Stimulated activated memory B cell treated with anti-CD40 and anti-IgM and Interleukin-4, amounts not matched to agents 10 μg/mL and 1 μg/mL and 100 μg/mL, for 72 hours (primary cell): Measurements from ENCODE around the gene TFF1.
A peak's percentile ranks its signal among the peaks of the same experiment; 100 is the strongest.

Experiments used
- ATAC-seq: fragments of 150-1000 bp; cut with Tn5 transposase; 2 replicates; pipeline ENCODE4 v1.10.0; 2021
- H3K27ac Mint-ChIP-seq: one replicate; pipeline ENCODE4 v1.8.0; 2022; ENCODE audit warnings: mild to moderate bottlenecking, mixed read lengths
- H3K27me3 Mint-ChIP-seq: one replicate; pipeline ENCODE4 v1.8.0; 2022; ENCODE audit warnings: mixed read lengths
- H3K36me3 Mint-ChIP-seq: one replicate; pipeline ENCODE4 v1.8.0; 2022; ENCODE audit warnings: mixed read lengths
- H3K4me1 Mint-ChIP-seq: one replicate; pipeline ENCODE4 v1.8.0; 2022; ENCODE audit warnings: mixed read lengths
- H3K4me3 Mint-ChIP-seq: one replicate; pipeline ENCODE4 v1.8.0; 2022; ENCODE audit warnings: mild to moderate bottlenecking, moderate library complexity, mixed read lengths
- H3K9me3 Mint-ChIP-seq: one replicate; pipeline ENCODE4 v1.8.0; 2022; ENCODE audit warnings: mixed read lengths

The TFF1 gene

GRCh38 chr21:42379426-42380215 lies 13.3 kb upstream of the TFF1 start:
- Mint-ChIP-seq H3K4me1 (peaks cover 18% of the 10 kb centered on the region), H3K4me3 (no peak overlapping the region), H3K9me3 (peaks cover 12% of the 10 kb centered on the region), H3K27me3 (peaks cover 32% of the 10 kb centered on the region), H3K36me3 (no peaks in the 10 kb centered on the region), H3K27ac (no peak overlapping the region)
- ATAC-seq: peak; percentile 75

- Mint-ChIP-seq H3K27me3 (peaks cover 44% of the 10 kb centered on the region), H3K36me3 (no peaks in the 10 kb centered on the region), H3K4me3 (no peak overlapping the region), H3K4me1 (peaks cover 16% of the 10 kb centered on the region), H3K9me3 (peaks cover 12% of the 10 kb centered on the region), H3K27ac (no peak overlapping the region)
- no peak for ATAC-seq
Measured at GRCh38 chr21:42378418-42378817, 12.1 kb upstream of the TFF1 start.

- ATAC-seq: no peak
- H3K27me3 Mint-ChIP-seq: peaks cover 48% of the 10 kb centered on the region
- H3K36me3 Mint-ChIP-seq: no peaks in the 10 kb centered on the region
Measured at GRCh38 chr21:42377951-42378340, 11.6 kb upstream of the TFF1 start.

GRCh38 chr21:42377211-42377950 lies 11.0 kb upstream of the TFF1 start:
- Mint-ChIP-seq H3K27me3 (peaks cover 54% of the 10 kb centered on the region), H3K27ac (no peak overlapping the region), H3K4me1 (peaks cover 16% of the 10 kb centered on the region), H3K4me3 (no peak overlapping the region), H3K36me3 (no peaks in the 10 kb centered on the region), H3K9me3 (peaks cover 9% of the 10 kb centered on the region)
- no peak for ATAC-seq

More at GRCh38 chr21:42377951-42378340, 11.6 kb upstream of the TFF1 start:
- H3K4me1 Mint-ChIP-seq: peaks cover 16% of the 10 kb centered on the region
- H3K27ac Mint-ChIP-seq: no peak overlapping the region
- no peak overlapping the region for H3K4me3 Mint-ChIP-seq
- H3K9me3 Mint-ChIP-seq: peaks cover 12% of the 10 kb centered on the region

GRCh38 chr21:42376338-42376982 lies 10.1 kb upstream of the TFF1 start:
- Mint-ChIP-seq H3K9me3 (peaks cover 1% of the 10 kb centered on the region), H3K27ac (no peak overlapping the region), H3K4me3 (no peak overlapping the region), H3K36me3 (no peaks in the 10 kb centered on the region), H3K4me1 (peaks cover 16% of the 10 kb centered on the region), H3K27me3 (peaks cover 63% of the 10 kb centered on the region)
- no peak for ATAC-seq

- Mint-ChIP-seq H3K36me3 (no peaks in the 10 kb centered on the region), H3K27me3 (peaks cover 68% of the 10 kb centered on the region), H3K27ac (no peak overlapping the region), H3K4me1 (peaks cover 16% of the 10 kb centered on the region), H3K4me3 (no peak overlapping the region), H3K9me3 (no peaks in the 10 kb centered on the region)
- ATAC-seq: no peak
Measured at GRCh38 chr21:42375966-42376337, 9.6 kb upstream of the TFF1 start.

GRCh38 chr21:42375506-42375905 lies 9.2 kb upstream of the TFF1 start:
- peaks cover 16% of the 10 kb centered on the region for H3K4me1 Mint-ChIP-seq
- H3K36me3 Mint-ChIP-seq: no peaks in the 10 kb centered on the region
- H3K27me3 Mint-ChIP-seq: peaks cover 73% of the 10 kb centered on the region
- ATAC-seq: no peak
- no peak overlapping the region for H3K4me3 Mint-ChIP-seq
- H3K27ac Mint-ChIP-seq: peak overlapping the region; percentile 64
- no peaks in the 10 kb centered on the region for H3K9me3 Mint-ChIP-seq

- no peaks in the 10 kb centered on the region for H3K36me3 Mint-ChIP-seq
- peak overlapping the region; percentile 64 for H3K27ac Mint-ChIP-seq
- H3K4me3 Mint-ChIP-seq: no peak overlapping the region
- no peak for ATAC-seq
- H3K27me3 Mint-ChIP-seq: peaks cover 78% of the 10 kb centered on the region
- no peaks in the 10 kb centered on the region for H3K9me3 Mint-ChIP-seq
- H3K4me1 Mint-ChIP-seq: peaks cover 15% of the 10 kb centered on the region
Measured at GRCh38 chr21:42374864-42375499, 8.6 kb upstream of the TFF1 start.

- peaks cover 78% of the 10 kb centered on the region for H3K27me3 Mint-ChIP-seq
- H3K27ac Mint-ChIP-seq: no peak overlapping the region
- ATAC-seq: no peak
- no peak overlapping the region for H3K4me3 Mint-ChIP-seq
- no peaks in the 10 kb centered on the region for H3K9me3 Mint-ChIP-seq
- peaks cover 9% of the 10 kb centered on the region for H3K4me1 Mint-ChIP-seq
- H3K36me3 Mint-ChIP-seq: no peaks in the 10 kb centered on the region
Measured at GRCh38 chr21:42374457-42374856, 8.1 kb upstream of the TFF1 start.

- H3K4me1 Mint-ChIP-seq: peaks cover 7% of the 10 kb centered on the region
- H3K36me3 Mint-ChIP-seq: no peaks in the 10 kb centered on the region
- no peak overlapping the region for H3K27ac Mint-ChIP-seq
- ATAC-seq: no peak
- no peaks in the 10 kb centered on the region for H3K9me3 Mint-ChIP-seq
- peaks cover 78% of the 10 kb centered on the region for H3K27me3 Mint-ChIP-seq
- no peak overlapping the region for H3K4me3 Mint-ChIP-seq
Measured at GRCh38 chr21:42373908-42374455, 7.6 kb upstream of the TFF1 start.

- Mint-ChIP-seq H3K27ac (no peak overlapping the region), H3K4me3 (no peak overlapping the region), H3K36me3 (no peaks in the 10 kb centered on the region), H3K27me3 (peaks cover 78% of the 10 kb centered on the region), H3K4me1 (peaks cover 7% of the 10 kb centered on the region), H3K9me3 (no peaks in the 10 kb centered on the region)
- no peak for ATAC-seq
Measured at GRCh38 chr21:42373196-42373907, 7.0 kb upstream of the TFF1 start.

- Mint-ChIP-seq H3K4me1 (peaks cover 7% of the 10 kb centered on the region), H3K36me3 (no peaks in the 10 kb centered on the region), H3K27me3 (peaks cover 66% of the 10 kb centered on the region), H3K4me3 (no peak overlapping the region), H3K9me3 (no peaks in the 10 kb centered on the region), H3K27ac (peak overlapping the region; percentile 36)
- ATAC-seq: peak; percentile 16
Measured at GRCh38 chr21:42370894-42371654, 4.7 kb upstream of the TFF1 start.

- peaks cover 7% of the 10 kb centered on the region for H3K4me1 Mint-ChIP-seq
- H3K27ac Mint-ChIP-seq: no peak overlapping the region
- H3K27me3 Mint-ChIP-seq: peaks cover 66% of the 10 kb centered on the region
- no peak for ATAC-seq
- H3K4me3 Mint-ChIP-seq: no peak overlapping the region
- no peaks in the 10 kb centered on the region for H3K36me3 Mint-ChIP-seq
- no peaks in the 10 kb centered on the region for H3K9me3 Mint-ChIP-seq
Measured at GRCh38 chr21:42369821-42370220, 3.5 kb upstream of the TFF1 start.
